NCI-H2029 treated with DMSO at 0.1 percent for 48 hours (cell line): ENCODE measurements around the gene LARGE1.

Source experiments
- DNase-seq: peaks from one replicate; lab custom pipeline; 2025; lab: John Stamatoyannopoulos, UW

LARGE1 gene

GRCh38 chr22:33561149-33561807 is 359.0 kb downstream of the LARGE1 start:
- DNase-seq, result no peak

GRCh38 chr22:33557836-33558235 is 362.4 kb downstream of the LARGE1 start:
- no peak for DNase-seq

GRCh38 chr22:33555814-33556522 is 364.3 kb downstream of the LARGE1 start:
- no peak for DNase-seq

GRCh38 chr22:33553493-33553892 is 366.8 kb downstream of the LARGE1 start:
- DNase-seq, result no peak

GRCh38 chr22:33544707-33545106 is 375.6 kb downstream of the LARGE1 start:
- no peak for DNase-seq

GRCh38 chr22:33542722-33543121 is 377.6 kb downstream of the LARGE1 start:
- DNase-seq, result no peak

- no peak for DNase-seq
These were observed 378.1 kb downstream of the LARGE1 start for GRCh38 chr22:33542153-33542552.

- peak; percentile 42 for DNase-seq
These were observed 380.1 kb downstream of the LARGE1 start for GRCh38 chr22:33539902-33540751.

GRCh38 chr22:33539202-33539901 is 380.9 kb downstream of the LARGE1 start:
- no peak for DNase-seq

- no peak for DNase-seq
These were observed 381.9 kb downstream of the LARGE1 start for GRCh38 chr22:33538277-33538885.

GRCh38 chr22:33537059-33537458 is 383.2 kb downstream of the LARGE1 start:
- no peak for DNase-seq

GRCh38 chr22:33535937-33536875 is 384.1 kb downstream of the LARGE1 start:
- DNase-seq, result no peak

- no peak for DNase-seq
These were observed 390.7 kb downstream of the LARGE1 start for GRCh38 chr22:33529424-33530113.

- no peak for DNase-seq
These were observed 392.1 kb downstream of the LARGE1 start for GRCh38 chr22:33528183-33528582.

GRCh38 chr22:33526434-33527107 is 393.7 kb downstream of the LARGE1 start:
- no peak for DNase-seq

GRCh38 chr22:33524511-33525260 is 395.6 kb downstream of the LARGE1 start:
- DNase-seq, result no peak

GRCh38 chr22:33521879-33522665 is 398.2 kb downstream of the LARGE1 start:
- DNase-seq, result no peak
